Right lobe of liver (tissue), 4 donors: Measurements from ENCODE around the gene KIRREL3.

Experiments used
- CTCF ChIP-seq, 4 donors: fragments of 200-600 bp in 3 of 4; fragments of 450-650 bp in 1 of 4; IDR thresholded peaks; one replicate each; pipeline versions ENCODE4 v1.5.1 to v1.8.0; 2016 to 2022; ENCODE audit warnings: antibody characterized with exemption in 4 of 4, mild to moderate bottlenecking in 2 of 4
- POLR2A ChIP-seq: fragments of 450-650 bp; IDR thresholded peaks from one replicate; pipeline ENCODE4 v1.6.1; 2017; ENCODE audit warnings: antibody characterized with exemption, mild to moderate bottlenecking
- donor health status: DM: no; HTN: no; CAD: no.
- donor health status: DM: no; HTN: no; CAD: no.
- donor health status: DM: no; HTN: yes; CAD: no.

- no peak for TF ChIP-seq CTCF (IDR thresholded peaks at IDR 0.05)
- TF ChIP-seq POLR2A, result no peak
Measured at GRCh38 chr11:126731576-126732142, 268.9 kb downstream of the KIRREL3 start.
